ENCODE data around the gene KRTAP5-4.
"Not testable (repeated sequence)": the region's sequence is repeated elsewhere in the genome, so short reads cannot be mapped to it uniquely, and the experiment has no call there.

- not testable (repeated sequence) for TF ChIP-seq CTCF, POLR2A (IDR thresholded peaks at IDR 0.05)
These were observed 14.0 kb downstream of the KRTAP5-4 start for GRCh38 chr11:1607901-1608300.

Data from testis (tissue), 2 donors.